GM19099 (cell line): ENCODE data around the gene TIGD7.
A peak's percentile ranks its signal among the peaks of the same experiment; 100 is the strongest.

Source experiments
- POLR2A ChIP-seq: IDR thresholded peaks from 3 replicates; pipeline ENCODE4 v1.6.1; 2011; ENCODE audit warnings: low read depth; ENCODE audit not compliant: insufficient read length; ENCODE audit errors: extremely low read depth

The TIGD7 gene

DNA sequence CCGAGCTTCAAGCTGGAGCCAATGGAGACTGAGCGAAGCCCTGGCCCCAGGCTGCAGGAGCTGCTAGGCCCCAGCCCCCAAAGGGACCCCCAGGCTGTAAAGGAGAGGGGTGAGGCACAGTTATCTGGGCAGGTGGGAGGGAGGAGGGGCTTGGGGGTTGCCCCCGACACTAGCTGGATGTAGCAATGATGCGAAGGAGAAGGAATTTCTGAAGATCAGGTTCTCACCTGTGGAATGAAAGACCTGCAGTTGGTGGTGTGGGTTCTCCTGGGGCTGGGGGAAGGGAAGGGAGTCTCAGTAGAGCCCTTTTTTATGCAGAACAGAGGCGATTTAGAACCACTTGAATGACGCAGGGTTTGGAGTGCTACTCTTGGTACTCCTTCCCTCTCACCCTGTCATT is 20.1 kb downstream of the TIGD7 start:
- no peak for TF ChIP-seq POLR2A

DNA sequence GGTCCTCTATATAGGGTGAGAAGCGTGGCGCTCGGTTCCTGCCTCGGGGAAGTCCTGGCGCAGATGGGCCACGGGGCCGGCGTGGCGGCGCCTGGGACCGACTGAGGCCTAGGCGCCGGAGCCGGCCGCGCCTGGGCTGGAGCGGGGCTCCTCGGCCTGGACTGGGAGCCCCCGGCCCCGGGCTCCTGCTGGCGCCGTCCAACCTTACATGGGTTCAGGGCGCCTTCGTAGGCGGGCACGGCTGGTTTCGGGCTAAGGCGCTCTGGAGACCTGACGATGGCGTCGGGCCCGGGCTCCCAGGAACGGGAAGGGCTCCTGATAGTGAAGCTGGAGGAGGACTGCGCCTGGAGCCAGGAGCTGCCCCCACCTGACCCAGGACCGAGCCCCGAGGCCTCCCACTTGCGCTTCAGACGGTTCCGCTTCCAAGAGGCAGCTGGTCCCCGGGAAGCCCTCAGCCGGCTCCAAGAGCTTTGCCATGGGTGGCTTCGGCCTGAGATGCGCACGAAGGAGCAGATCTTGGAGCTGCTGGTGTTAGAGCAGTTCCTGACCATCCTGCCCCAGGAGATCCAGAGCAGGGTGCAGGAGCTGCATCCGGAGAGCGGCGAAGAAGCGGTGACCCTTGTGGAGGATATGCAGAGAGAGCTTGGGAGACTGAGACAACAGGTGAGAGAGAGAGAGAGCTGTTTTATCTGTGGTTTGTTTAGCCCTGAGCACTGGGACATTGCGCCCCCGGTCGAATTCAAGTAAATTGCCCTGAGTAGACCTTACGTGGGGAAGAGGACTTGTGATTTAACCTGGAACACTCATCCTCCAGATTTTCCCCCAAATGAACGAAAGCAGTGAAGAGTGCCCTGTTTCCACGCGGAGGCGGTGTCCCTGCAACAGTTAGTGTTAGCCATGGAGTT is 21.4 kb downstream of the TIGD7 start:
- TF ChIP-seq POLR2A, result no peak

GRCh38 chr16:3282730-3283542 is 22.3 kb downstream of the TIGD7 start, which contains the start of gene ZNF263:
TSS of gene ZNF263 (plus strand) at chr16:3283491. CDS start at chr16:3283819, 328 bp downstream.
- TF ChIP-seq POLR2A, result peak; percentile 64

DNA sequence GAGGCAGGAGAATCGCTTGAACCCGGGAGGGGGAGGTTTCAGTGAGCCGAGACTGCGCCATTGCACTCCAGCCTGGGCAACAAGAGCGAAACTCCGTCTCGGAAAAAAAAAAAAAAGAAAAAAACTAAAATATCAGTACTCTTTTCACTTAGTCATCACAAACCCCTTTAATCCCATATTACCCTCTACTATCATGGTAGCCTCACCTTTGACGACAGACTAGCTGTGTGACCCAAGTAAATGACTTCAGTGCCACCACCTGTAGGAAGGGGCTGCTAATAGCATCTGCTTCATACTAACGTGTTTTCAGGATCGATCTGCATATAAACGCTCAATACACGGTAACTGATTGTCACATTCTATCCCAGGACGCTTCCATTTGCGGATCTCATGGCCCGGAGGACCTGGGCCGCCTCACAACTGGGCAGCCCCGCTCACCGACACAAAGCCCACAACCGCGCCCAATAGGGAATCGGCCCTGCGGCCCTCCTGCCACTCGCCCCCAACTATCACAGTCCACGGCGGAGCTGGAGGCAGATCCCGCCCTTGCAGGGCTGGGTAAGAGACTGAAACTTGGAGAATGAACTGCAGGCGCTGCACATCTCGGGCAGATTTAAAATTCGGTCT is 23.0 kb downstream of the TIGD7 start:
- TF ChIP-seq POLR2A, result no peak

DNA sequence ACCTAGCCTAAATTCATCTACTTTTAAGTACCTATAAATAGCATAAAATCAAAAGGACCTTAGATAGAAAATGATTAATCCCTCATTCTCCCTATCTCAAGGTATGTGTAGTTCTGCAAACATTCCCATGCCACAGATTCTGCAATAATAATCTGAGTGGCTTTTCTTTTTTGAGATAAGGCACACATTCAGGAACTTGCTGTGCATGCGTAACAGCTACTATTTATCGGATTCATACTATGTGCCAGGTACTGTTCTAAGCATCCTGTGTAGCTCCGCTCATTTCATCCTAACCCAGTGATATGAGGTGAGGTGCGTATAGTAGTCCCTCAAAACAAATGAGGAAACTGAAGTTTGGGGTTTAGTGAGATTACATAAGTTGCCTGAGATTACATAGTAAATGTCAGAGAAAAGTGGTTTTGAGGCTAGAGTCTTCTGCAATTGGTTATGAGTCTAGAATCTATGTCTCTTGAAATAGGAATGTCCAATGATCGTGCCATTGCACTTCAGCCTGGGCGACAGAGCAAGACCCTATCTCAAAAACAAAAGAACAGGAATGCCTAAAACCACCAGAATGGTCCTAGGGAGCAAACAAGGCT is 23.9 kb downstream of the TIGD7 start:
- TF ChIP-seq POLR2A, result no peak

DNA sequence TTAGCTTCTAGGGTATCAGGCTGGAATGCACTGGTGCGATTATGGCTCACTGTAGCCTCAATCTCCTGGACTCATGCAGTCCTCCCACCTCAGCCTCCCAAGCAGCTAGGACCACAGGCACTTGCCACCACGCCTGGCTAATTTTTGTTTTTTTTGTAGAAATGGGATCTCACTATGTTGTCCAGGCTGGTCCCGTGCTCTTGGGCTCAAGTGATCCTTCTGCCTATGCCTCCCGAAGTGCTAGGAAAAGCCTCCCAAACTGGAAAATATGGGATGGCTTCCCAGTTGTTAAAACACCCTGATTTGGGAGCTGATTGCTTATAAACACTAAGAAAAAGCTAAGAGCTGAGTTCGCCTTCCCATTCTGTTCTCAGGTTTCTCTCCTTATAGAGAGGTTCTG is 28.6 kb downstream of the TIGD7 start:
- no peak for TF ChIP-seq POLR2A

GRCh38 chr16:3274947-3275346 is 30.3 kb downstream of the TIGD7 start:
- no peak for TF ChIP-seq POLR2A

GRCh38 chr16:3274490-3274889 is 30.7 kb downstream of the TIGD7 start:
- TF ChIP-seq POLR2A, result no peak

GRCh38 chr16:3268294-3268693 is 36.9 kb downstream of the TIGD7 start:
- no peak for TF ChIP-seq POLR2A

DNA sequence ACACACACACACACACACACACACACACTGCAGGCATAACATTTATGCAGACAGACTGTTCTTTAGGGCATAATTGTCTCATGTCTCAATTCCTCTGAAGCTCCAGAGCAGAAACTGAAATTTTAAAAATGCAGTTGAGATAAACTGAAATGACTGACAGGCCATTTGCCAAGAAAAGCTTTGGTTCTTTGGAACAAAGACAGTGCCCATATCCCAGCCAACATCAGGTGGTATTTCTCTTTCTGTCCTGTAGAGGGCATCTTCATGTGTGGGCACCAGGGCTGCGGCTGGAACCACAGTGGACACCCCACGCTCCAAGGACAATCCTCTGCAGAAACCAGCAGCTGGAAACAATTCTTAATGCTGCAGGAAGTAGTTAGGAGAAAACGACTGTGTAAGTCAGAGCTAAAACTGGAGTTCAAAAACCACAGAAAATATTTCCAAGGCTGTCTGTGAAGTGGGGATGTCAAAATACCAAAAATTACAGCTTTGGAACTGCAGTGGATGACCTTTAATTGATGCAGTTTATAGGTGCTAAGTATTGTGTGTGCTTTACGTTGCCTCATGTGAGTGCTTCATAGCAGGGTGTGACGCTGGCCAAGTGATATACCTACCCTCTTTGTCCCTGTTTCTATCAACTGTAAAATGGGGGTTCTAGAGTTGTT is 38.2 kb downstream of the TIGD7 start:
- TF ChIP-seq POLR2A, result no peak

DNA sequence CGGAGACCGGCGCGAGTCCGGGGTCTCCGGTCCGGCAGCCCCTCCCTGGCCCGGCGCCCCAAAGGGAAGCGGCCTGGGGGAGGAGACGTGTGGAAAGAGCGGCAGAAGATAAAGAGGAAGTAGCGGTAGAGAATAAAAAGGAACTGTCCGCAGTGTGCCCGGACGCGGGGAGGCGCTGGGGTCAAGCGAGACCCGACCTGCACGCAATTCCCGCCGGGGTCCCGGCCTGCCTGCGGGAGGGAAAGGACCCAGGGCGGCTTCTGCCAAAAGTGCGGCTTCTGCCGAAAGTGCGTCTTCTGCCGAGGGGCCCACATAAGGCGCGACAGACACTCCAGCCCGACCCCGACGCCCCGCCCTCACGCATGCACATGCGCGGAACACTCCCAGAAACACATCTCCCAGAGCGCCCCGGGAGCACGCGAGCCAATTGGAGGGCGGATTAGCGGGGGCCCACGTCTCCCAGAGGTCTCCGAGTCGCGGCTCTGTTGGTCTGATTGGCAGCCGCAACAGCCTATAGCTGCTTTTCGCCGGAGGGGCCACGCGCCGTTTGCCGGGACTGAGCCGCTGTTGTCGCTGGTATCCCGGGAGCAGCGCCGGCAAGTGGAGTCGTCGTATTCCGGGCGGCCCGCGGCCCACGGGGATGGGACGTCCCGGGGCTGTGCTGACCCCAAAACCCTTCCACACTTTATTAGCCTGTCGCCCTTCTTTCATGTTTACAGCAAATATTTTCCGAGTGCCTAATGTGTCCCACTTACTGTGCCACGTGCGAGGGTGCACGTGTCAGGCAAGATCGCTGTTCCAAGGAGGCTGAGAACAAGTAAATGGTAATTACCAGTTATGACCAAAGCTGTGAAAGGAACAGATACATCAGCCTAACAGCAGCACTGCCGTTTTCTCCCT is 40.8 kb downstream of the TIGD7 start:
- TF ChIP-seq POLR2A, result peak; percentile 88

GRCh38 chr16:3262517-3262916 is 42.7 kb downstream of the TIGD7 start:
- TF ChIP-seq POLR2A, result no peak

DNA sequence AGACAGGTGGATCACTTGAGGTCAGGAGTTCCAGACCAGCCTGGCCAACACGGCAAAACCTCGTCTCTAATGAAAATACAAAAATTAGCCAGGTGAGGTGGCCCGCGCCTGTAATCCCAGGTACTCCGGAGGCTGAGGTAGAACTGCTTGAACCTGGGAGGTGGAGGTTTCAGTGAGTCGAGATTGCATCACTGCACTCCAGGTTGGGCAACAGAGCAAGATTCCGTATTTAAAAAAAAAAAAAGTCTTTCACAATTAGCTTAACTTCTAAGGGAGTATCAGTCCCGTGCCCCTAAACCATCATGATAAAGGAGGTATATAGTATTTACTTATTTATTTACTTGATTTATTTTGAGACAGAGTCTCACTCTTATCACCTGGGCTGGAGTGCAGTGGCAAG is 45.4 kb downstream of the TIGD7 start:
- no peak for TF ChIP-seq POLR2A
